Right renal cortex interstitium (tissue), 3 donors: ENCODE results near the gene SEC24A. TPM values are rescaled to one million over a fixed set of nuclear protein-coding genes. Genes with fewer than 3 reads are reported as not detected.
A peak's percentile ranks its signal among the peaks of the same experiment; 100 is the strongest.
"Not testable (repeated sequence)": the region's sequence is repeated elsewhere in the genome, so short reads cannot be mapped to it uniquely, and the experiment has no call there.

Source experiments
- DNase-seq, 3 donors: peaks; one replicate each; pipeline ENCODE4 v3.0.0-alpha.2; 2013; ENCODE audit warnings: low read depth in 3 of 3, low spot score in 2 of 3
- polyA plus RNA-seq, 3 donors: library from polyadenylated mRNA; unstranded; fragments of 120-200 nt; gene quantifications; one replicate each; pipeline ENCODE4 v1.2.1, GENCODE V29; 2013; ENCODE audit not compliant: insufficient read length in 3 of 3

The SEC24A gene
- polyA plus RNA-seq, 3 donors: 21.3 to 22.1 (median 21.9) TPM

DNA sequence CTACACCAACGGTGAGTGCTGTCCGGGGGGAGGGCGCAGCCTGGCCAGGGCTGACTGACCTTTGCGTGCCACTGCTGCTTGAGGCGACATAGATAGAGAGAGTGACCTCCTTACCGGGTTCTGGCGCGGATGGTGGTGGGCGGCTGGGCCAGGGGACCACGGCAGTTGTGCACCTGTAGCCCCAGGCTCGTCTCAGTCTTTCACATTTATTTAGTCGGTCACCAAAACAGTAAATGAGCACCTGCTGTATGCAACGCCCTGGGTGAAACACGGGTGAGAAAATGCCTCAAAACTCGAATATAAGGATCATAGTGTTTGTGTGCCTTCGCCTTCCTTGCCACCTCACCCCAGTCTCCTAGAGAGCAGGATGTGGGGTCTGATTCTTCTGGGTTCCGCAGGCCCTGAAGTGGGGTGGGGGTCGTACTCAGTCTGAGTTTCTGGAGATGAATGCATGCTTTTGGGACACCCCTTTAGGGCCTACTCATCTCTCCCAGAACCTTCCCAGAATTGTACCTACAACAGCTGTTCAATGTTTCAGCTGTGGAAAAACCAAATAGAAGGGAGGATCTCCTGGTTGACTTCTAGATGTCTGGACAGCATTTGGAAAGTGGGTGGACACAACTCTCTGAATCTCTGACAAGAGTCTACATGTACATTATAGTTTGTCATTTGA lies 714 bp downstream of the SEC24A start:
- DNase-seq: no peak

DNA sequence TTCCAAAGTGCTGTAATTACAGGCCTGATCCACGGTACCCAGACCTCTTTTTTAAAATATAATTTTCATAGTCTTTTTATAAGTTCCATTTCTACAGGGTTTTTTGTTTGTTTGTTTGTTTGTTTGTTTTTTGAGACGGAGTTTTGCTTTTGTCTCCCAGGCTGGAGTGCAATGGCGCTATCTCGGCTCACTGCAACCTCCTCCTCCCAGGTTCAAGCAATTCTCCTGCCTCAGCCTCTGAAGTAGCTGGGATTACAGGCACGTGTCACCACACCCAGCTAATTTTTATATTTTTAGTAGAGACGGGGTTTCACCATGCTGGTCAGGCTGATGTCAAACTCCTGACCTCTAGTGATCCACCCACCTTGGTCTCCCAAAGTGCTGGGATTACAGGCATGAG lies 2.1 kb downstream of the SEC24A start:
- DNase-seq: not testable (repeated sequence)

DNA sequence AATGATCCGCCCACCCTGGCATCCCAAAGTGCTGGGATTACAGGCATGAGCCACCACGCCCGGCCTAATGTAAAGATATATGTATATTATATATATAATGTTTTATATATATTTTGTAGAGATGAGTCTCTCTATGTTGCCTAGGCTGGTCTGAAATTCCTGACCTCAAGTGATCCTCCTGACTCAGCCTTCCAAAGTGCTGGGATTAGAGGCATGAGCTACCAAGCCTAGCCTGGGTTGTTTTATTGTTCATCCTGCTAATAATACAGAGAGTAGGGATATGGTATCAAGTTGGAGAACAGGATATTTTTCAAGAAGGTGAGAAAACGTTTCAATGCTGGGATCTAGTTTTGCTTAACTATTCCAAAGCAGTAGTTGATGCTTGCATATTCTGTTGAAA lies 2.9 kb downstream of the SEC24A start:
- DNase-seq: no peak

DNA sequence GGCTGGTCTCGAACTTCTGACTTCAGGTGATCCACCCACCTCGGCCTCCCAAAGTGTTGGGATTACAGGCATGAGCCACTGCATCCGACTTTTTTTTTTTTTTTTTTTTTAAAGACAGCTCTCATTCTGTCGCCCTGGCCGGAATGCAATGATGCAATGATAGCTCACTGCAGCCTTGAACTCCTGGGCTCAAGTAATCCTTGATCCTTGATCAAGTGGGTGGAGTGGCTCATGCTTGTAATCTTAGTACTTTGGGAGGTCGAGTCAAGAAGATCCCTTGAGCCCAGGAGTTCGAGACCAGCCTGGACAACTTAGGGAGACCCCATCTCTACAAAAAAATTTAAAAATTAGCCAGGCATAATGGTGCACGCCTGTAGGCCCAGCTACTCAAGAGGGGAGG lies 8.1 kb downstream of the SEC24A start:
- no peak for DNase-seq

DNA sequence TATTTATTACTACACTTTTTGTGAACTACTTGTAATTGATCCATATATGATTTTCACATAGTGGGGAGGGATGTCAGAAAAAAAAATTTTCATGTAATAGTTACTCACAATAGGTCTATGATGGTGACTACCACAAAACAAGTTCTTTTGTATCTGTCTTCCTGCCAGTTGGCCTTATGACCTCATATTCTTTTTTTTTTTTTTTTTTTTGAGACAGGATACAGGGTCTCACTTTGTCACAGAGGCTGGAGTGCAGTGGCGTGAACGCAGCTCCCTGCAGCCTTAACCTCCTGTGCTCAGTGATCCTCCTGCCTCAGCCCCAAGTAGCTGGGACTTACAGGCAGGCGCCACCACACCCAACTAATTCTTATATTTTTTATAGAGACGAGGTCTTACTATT lies 10.9 kb downstream of the SEC24A start:
- no peak for DNase-seq

DNA sequence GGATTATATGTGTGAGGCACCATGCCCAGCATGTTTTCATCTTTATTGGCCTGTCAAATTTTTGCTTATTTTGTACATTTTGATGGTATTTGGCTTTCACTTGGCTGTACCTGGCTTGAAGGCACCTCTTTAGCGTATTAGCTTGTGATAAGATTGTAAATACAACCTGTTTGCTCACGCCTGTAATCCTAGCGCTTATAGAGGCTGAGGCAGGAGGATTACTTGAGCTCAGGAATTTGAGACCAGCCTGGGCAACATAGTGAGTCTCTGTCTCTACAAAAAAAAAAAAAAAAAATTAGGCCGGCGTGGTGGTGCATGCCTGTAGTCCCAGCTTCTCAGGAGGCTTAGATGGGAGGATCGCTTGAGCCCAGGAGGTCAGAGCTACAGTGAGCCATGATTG lies 11.3 kb downstream of the SEC24A start:
- DNase-seq: no peak

DNA sequence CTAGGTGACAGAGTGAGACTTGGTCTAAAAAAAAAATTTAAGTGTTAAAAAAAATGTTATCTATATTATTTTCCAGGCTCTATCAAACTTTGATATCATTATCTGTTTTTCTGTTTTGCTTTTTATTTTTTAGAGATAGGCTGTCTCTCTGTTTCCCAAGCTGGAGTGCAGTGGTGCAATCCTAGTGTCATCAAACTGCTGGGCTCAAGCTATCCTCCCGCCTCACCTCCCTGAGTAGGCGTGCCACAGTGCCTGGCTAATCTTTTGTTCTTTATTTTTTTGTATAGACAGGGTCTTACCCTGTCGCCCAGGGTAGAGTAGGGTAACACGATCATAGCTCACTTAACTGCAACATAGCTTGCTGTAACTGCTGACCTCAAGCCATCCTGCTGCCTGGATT lies 14.4 kb downstream of the SEC24A start:
- no peak for DNase-seq

DNA sequence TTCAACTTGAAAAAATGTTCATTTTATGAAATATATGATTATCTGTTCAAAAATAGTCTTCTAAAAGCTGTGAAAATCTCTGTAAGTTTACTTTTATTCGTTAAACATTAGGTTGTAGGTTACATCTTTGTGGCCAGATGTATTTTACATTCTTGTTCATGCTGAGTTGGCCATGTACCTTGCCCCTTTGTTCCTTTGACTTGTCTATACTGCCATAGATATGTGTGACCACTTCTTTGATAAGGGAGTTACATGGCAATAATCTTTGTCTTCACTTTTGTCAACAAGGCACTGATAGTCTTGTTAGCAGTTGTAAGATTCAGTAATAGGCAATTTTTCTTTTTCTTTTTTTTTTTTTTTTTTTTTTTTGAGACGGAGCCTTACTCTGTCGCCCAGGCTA lies 15.9 kb downstream of the SEC24A start:
- DNase-seq: no peak

DNA sequence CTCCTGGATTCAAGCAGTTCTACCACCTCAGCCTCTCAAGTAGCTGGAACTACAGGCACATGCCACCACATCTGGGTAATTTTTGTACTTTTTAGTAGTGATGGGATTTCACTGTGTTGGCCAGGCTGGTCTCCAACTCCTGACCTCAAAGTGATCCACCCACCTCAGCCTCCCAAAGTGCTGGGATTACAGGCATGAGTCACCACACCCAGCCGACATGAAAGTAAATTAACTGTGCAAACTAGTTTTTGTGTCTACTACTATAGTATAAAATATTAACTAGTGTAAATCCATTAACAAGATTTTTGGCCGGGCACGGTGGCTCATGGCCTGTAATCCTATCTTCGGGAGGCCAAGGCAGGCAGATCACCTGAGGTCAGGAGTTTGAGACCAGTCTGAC lies 25.0 kb downstream of the SEC24A start:
- not testable (repeated sequence) for DNase-seq

DNA sequence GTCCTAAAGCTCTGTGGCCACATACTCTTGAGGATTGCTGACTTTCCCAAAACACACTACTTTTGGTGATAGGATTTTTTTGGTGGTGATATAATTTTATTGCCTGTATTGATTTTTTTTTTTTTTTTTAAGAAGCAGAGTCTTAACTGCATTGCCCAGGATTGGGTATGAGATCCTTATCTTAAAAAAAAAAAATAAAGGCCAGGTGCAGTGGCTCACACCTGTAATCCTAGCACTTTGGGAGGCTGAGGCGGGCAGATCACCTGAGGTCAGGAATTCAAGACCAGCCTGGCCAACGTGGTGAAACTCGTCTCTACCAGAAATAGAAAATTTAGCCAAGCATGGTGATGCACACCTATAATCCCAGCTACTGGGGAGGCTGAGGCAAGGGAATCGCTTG lies 28.8 kb downstream of the SEC24A start:
- DNase-seq: not testable (repeated sequence)

DNA sequence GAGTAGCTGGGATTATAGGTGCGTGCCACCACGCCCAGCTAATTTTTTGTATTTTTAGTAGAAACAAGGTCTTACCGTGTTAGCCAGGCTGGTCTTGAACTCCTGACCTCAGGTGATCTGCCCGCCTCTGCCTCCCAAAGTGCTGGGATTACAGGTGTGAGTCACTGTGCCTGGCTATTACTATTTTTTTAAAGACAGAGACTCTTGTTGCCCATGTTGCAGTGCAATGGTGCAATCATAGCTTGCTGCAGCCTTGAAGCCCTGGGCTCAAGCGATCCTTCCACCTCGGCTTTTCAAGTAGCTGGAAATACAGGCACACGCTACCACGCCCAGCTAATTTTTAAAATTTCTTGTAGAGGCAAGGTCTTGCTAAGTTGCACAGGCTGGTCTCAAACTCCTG lies 41.6 kb downstream of the SEC24A start:
- DNase-seq: not testable (repeated sequence)

DNA sequence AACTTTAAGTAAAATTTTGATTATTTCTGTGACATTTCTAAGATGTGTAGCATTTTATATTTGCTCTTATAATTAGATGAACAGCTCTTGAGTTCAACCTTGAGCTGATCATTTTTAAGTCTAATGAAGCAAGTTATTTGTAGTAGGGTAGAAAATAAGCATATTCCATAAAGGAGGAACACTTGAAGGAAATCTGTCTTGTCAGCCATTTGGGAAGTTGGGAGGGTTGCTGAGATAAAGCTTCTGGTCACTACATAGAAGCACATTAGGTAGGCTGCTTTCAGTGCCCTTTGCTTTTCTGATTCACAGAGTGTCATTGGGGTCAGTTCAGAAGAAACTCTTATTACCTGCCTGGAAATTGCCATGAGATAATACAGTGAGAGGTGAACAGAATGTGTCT lies 44.1 kb downstream of the SEC24A start:
- no peak for DNase-seq

DNA sequence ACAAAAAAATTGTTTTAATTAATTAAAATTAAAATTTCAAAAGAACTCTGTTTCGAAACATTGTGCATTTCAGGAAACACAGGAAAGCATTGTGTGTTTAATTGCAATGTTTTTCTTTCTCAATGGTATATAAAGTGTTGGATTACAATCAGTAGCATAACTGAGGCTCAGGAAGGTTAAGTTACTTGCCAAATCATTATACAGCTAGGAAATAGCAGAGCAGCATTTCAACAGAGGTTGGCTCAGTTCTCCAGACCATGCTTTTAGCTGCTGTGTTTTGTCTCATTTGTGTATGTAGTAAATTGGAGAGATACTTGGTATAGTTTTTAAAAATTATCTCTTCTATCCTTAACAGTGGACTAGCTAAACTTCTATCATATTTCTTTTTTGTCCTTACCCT lies 59.7 kb downstream of the SEC24A start:
- DNase-seq: no peak

DNA sequence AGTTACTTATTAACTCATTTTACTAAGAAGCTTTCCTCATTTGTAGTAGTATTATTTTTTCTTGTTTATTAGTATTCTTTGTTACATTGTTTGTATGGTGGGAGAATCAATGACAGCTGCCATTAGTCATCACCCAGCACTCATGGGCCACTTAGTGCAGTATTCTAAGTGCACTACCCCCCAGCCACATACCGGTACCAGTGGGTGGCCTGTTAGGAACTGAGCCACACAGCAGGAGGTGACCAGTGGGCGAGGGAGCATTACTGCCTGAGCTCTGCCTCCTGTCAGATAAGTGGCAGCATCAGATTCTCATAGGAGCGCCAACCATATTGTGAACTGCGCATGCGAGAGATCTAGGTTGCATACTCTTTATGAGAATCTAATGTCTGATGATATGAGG lies 65.5 kb downstream of the SEC24A start:
- DNase-seq: no peak

DNA sequence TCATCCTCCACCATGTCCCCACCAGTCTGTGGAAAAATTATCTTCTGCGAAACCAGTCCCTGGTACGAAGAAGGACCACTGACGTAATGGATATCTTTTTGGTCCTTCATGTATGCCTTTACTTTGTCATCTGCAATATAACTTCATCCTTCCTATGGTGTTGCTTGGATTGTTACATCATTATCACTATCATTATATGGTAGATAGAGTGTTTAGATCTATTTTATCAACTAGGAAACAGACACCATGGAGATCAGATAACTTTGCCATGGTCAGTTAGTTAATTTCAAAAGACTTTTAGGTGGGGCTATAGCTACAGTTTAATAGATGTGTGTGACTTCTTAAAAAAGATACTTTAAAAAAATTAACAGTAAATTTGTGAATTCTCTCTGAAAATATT lies 66.0 kb downstream of the SEC24A start:
- no peak for DNase-seq

DNA sequence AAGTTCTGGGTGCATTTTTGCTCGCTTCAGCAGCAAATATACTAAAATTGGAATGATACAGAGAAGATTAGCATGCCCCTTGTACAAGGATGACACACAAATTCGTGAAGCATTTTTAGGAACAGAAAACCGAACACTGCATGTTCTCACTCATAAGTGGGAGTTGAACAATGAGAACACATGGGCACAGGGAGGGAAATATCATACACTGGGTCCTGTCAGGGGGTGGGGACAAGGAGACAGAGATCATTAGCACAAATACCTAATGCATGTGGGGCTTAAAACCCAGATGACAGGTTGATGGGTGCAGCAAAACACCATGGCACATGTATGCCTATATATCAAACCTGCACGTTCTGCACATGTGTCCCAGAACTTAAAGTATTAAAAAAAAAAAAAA lies 66.9 kb downstream of the SEC24A start:
- not testable (repeated sequence) for DNase-seq

DNA sequence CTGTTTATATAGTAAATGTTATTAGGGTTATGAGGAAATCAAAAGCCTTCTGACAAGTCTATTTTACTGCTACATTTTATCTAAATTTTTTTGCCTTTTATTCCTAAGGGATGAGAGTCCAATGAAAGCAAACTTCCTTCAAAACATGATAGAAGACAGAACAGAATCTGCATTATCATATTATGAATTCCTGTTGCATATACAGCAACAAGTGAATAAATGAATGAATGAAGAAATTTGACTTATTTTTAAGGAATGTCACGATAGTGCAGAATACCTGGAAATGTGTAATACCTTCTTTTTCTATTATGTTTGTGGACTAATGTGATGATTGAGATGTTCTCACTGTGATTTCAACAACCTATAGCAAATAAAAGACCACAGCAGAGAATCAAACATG lies 76.3 kb downstream of the SEC24A start:
- DNase-seq: no peak

DNA sequence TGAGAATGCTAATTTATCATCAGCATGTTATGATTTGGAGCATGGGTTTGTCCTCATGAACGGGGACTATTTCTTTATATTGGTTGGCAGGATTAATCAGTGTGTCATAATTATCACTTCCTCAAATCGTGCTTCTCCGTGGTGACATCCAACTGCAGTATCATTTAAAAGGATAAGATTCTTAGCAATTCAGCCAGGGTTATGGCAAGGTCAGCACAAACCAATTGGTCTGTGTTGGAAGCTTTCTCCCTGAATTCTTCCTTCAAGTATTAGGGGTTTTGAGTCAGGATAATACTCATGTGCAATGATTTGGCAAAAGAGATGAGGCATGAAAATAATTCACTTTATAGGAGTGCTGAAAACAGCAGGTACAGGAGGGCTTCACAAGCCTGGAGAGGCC lies 84.2 kb downstream of the SEC24A start:
- no peak for DNase-seq

DNA sequence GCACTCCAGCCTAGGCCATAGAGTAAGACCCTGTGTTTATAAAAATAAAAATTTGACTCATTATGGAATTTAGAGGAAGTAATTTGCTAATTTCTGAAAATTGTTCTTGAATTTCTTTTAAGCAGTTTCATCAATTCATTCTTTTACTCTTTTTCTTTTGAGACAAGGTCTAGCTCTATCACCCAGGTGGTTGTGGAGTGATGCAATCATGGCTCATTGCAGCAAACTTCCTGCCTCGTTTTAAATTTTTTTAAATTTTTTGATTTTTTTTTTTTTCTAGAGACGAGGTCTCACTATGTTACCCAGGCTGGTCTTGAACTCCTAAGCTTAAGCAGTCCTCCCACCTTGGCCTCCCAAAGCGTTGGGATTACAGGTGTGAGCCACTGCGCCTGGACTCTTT lies 86.7 kb downstream of the SEC24A start:
- no peak for DNase-seq

DNA sequence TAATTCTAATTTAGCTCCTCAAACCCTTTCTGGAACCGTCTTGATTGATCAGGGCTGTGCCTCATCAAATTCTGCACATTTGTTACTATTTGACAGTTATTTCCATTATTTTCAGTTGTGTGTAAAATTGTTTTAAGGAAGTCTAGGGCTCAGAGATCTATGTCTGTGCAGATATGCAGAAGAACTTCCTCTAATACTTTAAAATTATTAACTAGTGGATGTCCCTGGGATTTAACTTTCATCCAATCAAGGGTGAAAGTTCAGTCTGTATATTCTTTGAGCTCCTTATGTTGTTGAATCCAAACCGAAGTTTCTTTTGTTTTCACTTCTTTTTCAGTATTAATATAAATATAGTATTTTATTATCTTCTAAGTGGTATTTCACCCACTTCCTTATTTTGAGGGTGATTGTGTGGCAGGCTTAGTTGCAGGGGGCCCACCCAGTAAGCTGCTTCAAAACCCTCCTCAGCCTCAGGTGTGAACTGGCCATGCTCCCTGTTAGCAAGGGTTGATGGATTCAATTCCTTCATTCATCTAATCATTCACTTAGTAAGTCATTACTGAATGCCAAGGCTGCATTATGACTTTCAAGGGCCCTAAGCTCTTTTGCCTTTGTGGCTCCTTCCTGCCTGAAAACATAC lies 87.7 kb downstream of the SEC24A start:
- no peak for DNase-seq

DNA sequence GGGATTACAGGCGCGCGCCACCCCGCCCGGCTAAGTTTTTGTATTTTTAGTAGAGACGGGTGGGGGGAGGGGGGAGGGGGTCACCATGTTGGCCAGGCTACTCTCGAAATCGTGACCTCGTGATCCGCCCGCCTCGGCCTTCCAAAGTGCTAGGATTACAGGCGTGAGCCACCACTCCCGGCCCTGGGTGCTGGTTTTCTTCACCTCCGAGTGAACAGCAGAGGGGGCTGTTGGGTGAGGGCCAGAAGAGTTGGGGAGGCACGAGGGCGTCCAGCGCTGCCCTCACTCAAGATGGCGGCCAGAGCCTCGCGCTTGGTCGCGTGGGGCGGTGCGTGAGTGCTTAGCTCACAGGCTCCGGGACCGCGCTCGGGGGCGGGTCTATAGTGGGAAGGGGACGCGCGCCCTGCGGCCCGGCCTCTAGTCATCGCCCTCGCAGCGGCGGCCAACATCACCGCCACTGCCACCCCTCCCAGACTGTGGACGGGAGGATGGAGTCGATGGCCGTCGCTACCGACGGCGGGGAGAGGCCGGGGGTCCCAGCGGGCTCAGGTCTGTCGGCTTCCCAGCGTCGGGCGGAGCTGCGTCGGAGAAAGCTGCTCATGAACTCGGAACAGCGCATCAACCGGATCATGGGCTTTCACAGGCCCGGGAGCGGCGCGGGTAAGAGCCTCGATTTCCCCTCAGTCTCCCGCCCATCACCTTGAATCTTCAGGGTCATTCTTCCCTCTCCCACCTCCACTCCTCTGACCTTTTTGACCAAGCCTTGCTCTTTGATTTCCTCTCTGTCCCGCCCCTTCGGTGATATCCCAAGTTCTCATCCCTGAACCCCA lies 89.8 kb downstream of the SEC24A start, which contains the start of gene CAMLG:
Gene CAMLG, plus strand, starts transcription at position 416 of the 830 bp plus-strand sequence. Its CDS starts 73 bp downstream, at position 489.
- DNase-seq: peak; percentile 90 to 98 (median 98)
